Endothelial cell of umbilical vein (primary cell): ENCODE results near the gene CALN1.

Experiments used
- EZH2 ChIP-seq: IDR thresholded peaks from 2 replicates; pipeline ENCODE4 v1.6.1; 2012; ENCODE audit warnings: borderline replicate concordance, low read depth, mild to moderate bottlenecking, moderate library complexity, low read length, inconsistent platforms; ENCODE audit not compliant: severe bottlenecking
- FOS ChIP-seq: IDR thresholded peaks from 2 replicates; pipeline ENCODE4 v1.6.1; 2011; ENCODE audit warnings: mild to moderate bottlenecking, low read length, moderate library complexity, borderline replicate concordance; ENCODE audit not compliant: insufficient read depth
- GATA2 ChIP-seq: IDR thresholded peaks from 2 replicates; pipeline ENCODE4 v1.7.0; 2011; ENCODE audit warnings: low read depth, mild to moderate bottlenecking, moderate library complexity, mixed read lengths, low read length; ENCODE audit not compliant: insufficient read length, insufficient read depth
- JUN ChIP-seq: IDR thresholded peaks from 2 replicates; pipeline ENCODE4 v1.6.1; 2011; ENCODE audit warnings: borderline replicate concordance, low read depth; ENCODE audit not compliant: insufficient read length, insufficient read depth
- MYC ChIP-seq: IDR thresholded peaks from one replicate; pipeline ENCODE4 v1.6.1; 2011; ENCODE audit warnings: mild to moderate bottlenecking, low read depth, low read length
- POLR2A ChIP-seq: IDR thresholded peaks from 2 replicates; pipeline ENCODE4 v1.6.1; 2012; ENCODE audit warnings: low read depth, mild to moderate bottlenecking, control low read depth, low read length
- POLR2AphosphoS5 ChIP-seq: IDR thresholded peaks from 2 replicates; pipeline ENCODE4 v1.6.1; 2012; ENCODE audit warnings: low read depth, mild to moderate bottlenecking, control low read depth, low read length, moderate library complexity; ENCODE audit not compliant: insufficient read depth
- TF ChIP-seq, protein P1 (sequence below), 2 donors: IDR thresholded peaks; 1 replicate in 1 of 2; 2 replicates in 1 of 2; pipeline ENCODE4 v1.5.1; 2011; ENCODE audit warnings: low read length in 2 of 2, mild to moderate bottlenecking in 2 of 2, moderate library complexity in 2 of 2, control low read depth in 1 of 2, inconsistent platforms in 1 of 2, low read depth in 1 of 2; ENCODE audit not compliant: insufficient read depth in 1 of 2; ENCODE audit errors: extremely low read depth in 1 of 2
- TF ChIP-seq, protein P2 (sequence below): IDR thresholded peaks from 2 replicates; pipeline ENCODE4 v1.6.1; 2011; ENCODE audit not compliant: insufficient read depth, insufficient read length

DNA sequence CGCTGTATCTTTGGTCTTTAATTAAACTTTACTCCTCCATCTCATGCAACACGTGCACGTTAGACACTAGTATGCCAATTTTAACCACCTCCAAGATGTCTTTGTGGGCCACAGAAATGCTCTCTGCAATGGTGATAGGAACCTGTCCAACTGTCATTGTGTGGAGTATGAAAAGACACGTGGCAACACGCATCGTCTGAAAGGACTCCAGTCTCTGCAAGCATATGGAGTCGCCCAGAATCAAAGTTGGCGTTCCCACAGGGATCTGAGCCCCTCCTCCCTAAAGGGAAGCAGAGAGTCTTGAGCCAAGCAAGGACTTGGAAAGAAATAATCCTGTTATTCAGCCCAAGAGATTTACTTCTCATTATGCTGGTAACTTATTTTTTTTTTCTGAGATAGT is 301.1 kb downstream of the CALN1 start:
- TF ChIP-seq POLR2AphosphoS5 (no peak), EZH2 (no peak), JUN (no peak), POLR2A (no peak), GATA2 (no peak), FOS (no peak), MYC (no peak)
- TF ChIP-seq, protein P1, sequence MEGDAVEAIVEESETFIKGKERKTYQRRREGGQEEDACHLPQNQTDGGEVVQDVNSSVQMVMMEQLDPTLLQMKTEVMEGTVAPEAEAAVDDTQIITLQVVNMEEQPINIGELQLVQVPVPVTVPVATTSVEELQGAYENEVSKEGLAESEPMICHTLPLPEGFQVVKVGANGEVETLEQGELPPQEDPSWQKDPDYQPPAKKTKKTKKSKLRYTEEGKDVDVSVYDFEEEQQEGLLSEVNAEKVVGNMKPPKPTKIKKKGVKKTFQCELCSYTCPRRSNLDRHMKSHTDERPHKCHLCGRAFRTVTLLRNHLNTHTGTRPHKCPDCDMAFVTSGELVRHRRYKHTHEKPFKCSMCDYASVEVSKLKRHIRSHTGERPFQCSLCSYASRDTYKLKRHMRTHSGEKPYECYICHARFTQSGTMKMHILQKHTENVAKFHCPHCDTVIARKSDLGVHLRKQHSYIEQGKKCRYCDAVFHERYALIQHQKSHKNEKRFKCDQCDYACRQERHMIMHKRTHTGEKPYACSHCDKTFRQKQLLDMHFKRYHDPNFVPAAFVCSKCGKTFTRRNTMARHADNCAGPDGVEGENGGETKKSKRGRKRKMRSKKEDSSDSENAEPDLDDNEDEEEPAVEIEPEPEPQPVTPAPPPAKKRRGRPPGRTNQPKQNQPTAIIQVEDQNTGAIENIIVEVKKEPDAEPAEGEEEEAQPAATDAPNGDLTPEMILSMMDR (IDR thresholded peaks at IDR 0.05; ENCODE audit: extremely low read depth in 1 of 2, insufficient read depth in 1 of 2, low read depth in 1 of 2, low read length in 2 of 2): no peak
- TF ChIP-seq, protein P2, sequence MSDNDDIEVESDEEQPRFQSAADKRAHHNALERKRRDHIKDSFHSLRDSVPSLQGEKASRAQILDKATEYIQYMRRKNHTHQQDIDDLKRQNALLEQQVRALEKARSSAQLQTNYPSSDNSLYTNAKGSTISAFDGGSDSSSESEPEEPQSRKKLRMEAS: no peak
